HG03571 (cell line): ENCODE results near the gene ECEL1.
"Not testable (repeated sequence)": the region's sequence is repeated elsewhere in the genome, so short reads cannot be mapped to it uniquely, and the experiment has no call there.

Source experiments
- ATAC-seq: cut with Tn5 transposase; IDR thresholded peaks from one replicate; pipeline ENCODE4 v1.9.1; 2021; ENCODE audit not compliant: unreplicated experiment

The ECEL1 gene

DNA sequence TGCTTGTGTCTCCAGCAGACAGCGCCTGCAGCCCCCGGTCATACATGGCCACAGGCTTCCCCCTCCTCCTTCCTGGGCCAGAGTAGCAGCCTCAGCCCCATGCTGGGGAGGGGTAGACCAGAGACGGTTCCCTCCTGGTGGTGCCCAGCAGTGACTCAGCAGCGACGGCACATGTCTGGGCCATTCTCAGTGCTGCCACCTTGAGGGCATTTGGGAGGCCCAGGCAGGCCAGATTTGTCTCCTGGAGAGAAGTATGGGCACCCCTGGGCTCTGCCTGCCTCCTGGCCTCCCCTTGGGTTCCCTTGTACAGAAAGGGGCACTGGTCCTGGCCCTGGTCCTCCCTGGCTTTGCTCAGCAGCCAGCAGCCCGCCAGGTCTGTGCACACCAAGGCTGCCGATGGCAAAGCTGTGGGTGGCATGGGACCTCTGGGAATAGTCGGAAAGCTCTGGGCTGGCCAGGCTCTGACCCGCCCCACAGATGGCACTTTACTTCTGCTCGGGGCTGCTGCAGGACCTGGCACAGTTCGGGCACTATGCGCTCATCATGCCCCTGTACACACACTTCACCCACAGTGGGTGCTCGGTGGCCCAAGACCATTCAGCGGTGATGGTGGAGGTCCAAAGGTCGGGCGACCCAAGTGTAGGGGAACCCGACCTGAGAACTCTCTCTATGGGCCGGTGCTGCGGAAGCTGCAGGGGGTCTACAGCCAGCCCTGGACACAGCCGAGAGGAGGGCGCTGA lies 43.1 kb downstream of the ECEL1 start:
- ATAC-seq = no peak

DNA sequence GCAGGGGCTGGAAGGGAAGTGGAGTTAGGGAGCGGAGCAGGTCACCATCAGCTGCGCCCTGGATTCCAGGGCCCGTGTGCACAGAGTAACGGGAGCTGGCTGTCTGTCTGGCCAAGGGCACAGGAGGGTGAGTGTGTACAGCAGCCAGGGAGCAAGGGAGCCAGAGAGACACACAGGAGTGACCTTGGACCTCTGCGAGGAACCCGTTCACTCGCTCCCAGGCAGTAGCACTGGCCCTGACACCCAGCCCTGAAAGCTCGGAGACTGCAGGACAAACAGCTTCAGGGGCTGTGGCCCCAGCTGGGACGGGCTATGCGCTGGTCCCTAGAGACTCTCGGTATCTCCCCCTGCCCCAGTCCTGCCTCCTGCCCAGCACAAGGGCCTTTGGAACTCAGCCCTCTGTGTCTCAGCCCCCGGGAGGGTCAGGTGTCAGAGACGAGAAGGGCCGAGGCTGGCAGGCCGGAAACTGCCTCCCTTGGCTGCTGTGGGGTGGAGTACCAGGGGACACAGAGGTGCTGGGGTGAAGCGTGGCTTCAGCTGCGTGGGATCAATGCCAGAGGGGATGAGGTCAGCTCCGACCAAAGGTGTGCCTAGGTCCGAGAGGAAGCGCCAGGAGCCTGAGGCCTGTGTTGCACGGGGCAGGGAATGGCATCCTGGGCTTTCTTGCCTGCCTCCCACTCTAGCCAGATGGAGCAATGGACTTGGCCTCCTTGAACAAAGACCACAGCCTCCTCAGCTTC lies 43.8 kb downstream of the ECEL1 start:
- ATAC-seq = not testable (repeated sequence)

DNA sequence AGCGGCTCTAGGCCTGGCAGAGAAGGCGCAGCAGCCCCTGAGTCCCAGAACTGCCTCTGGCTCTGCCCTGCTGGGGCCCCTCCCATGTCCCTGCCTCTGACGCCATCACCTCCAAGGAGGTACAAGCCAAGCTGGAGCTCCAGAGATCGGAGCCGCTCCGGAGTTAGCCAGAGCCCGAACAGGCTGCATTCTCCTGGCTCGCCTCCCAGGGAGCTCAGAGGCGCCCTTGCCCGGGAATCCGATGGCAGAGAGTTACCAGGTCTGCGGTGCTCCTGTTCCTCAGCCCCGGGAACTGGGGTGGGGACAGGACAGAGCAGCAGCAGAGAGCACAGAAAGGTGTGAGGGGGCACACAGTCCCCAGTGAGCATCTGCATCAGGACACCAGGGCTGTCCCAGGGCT lies 44.6 kb downstream of the ECEL1 start:
- not testable (repeated sequence) for ATAC-seq

DNA sequence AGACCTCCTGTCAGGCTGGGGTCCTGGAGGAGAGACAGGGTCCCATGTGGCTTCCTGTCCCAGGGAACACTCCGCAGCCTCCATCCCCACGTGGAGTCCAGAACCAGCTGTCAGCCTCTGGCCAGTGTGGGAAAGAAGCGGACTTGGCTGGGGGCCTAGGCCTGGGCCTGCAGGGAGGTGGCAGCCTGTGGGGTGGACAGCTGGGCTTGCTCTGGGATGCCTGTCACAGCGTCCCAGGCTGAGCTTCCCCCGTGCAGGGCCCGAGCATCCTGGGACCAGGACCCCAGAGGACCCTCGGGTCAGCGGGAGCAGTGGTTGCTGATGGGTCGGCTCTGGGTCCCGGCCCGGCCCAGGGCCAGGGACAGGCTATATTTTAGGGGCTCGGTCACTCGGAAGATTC lies 45.2 kb downstream of the ECEL1 start:
- not testable (repeated sequence) for ATAC-seq

DNA sequence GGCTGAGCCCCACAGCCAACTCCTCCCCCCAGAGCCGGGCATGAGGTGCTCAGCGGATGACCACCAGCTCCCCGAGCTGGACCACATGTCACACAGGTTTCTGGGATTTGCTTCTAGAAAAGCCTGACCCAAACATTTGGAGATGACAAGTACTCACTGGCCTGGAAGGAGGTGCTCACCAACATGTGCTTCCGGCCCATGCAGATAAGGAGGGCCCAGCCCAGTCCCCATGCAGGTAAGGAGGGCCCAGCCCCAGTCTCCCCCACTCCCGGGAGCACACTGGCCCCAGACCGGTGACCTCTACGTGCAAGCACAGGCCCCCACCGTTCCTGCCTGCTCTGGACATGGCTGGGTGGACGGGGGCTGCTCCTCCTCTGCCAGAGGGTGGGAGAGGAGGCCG lies 45.7 kb downstream of the ECEL1 start:
- not testable (repeated sequence) for ATAC-seq

DNA sequence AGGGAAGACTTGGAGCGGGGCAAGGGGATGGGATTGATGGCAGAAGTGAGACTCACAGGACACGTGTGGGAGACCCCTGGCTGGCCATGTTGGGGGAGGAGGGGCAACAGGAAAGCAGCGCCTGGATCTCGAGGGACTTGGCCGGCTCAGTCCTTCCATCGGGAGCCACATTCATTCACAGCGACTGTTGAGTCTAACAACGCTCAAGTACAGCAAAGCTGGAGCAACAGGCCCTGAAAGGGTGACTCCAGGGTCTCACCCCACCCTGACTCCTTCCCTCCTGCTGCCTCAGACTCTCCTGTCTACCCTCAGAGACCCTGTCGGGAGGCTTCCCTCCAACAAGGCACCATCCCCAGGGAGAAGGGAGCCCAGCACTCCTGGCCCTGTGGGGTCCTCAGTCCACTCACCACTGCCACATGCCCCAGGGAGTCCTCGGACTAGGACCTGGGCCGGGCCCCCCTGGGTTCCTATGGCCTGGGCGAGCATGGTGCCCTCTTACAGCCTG lies 46.4 kb downstream of the ECEL1 start:
- ATAC-seq = no peak

DNA sequence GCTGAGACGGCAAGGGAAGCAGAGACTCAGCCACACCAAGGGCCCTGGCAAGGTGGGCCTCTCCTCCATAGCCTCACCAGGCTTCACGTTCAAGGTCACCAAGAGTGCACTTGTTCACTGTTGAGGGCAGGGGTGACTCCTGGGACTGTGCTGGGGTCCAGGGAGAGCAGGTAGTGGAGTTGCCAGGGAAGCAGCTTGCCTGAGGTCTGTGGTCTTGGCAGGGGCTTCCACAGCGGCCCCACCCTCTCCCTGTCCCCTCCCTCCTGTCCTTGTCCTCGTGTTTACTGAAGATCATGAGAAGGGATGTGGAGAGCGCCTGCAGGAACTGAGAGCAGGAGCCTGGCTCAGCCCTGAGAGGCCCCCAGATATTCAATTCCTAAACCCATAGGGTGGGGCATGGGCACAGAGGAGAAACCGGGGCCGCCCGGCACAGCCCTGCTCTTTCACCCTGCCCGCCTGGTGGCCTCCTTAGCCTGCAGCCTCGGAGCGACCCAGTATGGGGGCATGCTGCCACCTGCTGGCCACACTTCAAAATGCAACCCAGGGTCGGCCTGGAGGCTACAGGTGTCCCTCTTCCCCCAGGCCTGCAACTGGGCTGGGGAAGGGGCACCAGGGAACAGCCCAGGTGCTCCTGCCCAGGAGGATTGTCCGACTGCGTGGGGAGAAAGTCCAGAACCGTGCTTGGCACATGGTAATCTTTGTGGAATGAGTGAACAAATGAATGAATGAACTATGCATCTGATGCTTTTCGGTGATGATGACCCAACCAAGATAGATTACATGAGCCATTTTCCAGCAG lies 47.2 kb downstream of the ECEL1 start:
- peak; percentile 62 for ATAC-seq

DNA sequence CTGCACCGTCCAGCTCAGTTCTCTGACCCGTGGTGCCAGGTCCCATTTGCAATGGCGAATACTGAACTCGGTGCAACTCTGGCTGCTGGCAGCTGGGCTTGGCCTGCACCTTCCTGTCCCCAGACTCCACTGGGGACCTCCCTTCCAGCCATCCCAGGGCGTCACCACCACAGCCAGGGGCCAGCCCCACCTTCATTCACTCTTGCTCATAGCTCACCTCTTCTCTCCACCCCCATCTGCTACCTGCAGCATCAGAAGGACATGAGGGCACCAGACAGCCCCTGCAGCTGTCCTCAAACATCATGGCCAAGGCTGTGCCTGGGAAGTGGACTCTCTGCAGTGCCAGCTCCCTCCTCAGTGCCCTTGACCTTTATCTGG lies 47.9 kb downstream of the ECEL1 start:
- ATAC-seq = no peak

DNA sequence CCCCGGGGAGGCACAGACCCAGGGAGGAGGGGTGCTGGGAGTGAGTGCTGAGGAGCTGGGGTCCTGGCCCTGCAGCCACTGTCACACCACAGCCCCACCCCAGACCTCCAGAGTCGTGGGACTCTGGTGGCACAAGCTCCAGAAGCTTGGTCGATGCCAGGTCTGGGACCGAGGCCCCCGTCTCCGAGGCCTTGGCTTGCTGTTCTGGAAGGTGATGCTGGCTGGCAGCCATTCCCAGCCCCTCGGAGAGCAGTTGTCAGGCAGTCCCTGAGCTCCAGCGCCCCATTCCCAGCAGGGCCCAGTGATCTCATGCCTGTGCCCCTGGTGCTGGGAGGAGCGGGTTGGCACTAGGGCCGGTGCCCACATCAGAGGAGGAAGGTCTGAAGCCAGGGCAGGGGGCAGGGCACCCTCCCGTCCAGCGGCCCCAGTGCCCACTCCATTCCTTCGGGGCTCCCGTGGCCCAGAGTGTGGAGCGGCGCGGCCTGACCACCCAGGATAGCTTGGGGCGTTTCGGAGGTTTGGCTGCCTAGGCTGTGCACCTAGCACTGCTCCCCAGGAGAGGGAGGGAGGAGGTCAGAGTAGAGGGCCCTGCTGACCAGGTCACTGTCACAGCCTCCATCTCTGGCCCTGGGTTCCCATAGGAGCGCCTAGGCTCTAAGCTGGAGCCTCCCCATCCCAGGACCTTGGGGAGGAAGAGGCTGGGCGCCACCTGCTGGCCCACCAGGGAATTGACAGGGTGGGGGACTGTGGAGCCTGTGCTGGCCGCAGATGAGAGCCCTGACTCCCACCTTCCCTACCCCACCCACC lies 48.5 kb downstream of the ECEL1 start:
- ATAC-seq = no peak

DNA sequence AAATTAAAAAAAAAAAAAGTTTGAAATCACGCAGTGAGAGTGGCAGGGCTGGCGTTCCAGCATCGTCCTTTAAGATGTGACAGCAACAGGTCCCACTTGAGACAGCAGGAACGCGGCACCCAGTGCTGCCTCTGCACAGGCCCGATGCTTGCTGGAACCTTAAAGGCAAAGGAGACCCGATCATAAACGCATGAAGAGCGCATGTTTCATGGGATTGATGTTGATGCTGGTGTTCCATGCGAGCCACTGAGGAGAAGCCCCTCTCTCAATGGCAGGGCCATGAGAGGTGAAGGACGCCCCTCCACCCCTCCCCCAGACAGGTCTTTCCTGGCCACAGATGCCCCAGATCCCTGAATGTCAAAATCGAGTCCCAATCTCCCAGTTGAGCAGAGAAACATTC lies 49.5 kb downstream of the ECEL1 start:
- ATAC-seq = no peak

DNA sequence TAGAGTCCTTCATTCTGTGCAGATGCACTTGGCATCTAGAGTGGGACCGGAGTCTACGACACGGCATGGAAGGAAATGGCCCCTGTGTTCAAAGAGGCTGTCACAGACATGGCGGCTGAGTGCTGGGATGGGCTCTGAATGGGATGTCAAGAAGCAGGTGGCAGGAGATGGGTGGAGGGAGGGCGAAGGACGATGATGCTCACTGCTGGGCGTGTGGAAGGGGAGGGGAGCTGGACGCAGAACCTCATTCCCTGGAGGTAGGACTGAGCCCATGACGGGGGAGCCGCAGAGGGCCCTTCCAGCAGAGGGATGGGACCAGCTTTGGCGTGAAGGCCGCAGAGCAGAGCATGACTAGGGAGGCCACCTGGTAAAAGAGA lies 50.5 kb downstream of the ECEL1 start:
- no peak for ATAC-seq

DNA sequence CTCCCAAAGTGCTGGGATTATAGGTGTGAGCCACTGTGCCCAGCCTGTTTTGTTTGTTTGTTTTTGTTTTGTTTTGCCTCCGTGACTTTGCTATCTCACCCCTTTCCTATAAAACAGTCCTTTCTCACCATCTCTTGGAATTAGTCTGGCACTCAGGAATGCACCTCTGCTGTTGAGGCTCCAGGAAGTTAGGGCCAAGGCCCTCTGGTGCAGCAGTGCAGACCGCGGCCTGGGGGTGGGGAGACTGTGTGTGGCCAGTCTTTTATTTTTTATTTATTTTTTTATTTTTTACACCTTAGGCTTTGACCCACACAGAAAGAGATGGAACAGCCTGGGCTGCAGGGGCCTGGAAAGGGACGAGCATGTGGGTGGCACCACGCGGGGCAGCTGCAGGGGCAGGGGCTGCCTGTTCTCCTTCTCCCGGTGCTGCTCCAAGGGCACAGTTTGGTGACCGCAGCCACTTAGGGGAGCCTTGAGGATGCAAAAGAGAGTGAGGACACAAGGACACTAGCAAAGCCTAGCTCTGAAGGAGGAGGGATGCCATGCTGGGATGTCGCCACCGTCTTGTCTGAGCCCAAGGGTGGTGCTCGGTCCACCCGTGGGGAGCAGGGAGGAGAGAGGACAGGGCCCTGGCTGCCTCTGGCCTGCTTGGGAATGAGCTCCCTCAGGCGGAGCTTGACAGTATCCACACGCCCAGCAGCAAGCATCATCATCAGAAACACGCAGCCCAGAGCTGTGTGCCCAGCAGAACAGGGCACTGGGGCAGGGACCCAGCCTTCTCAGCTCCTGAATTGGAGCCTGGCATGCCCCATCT lies 51.0 kb downstream of the ECEL1 start:
- ATAC-seq = no peak

DNA sequence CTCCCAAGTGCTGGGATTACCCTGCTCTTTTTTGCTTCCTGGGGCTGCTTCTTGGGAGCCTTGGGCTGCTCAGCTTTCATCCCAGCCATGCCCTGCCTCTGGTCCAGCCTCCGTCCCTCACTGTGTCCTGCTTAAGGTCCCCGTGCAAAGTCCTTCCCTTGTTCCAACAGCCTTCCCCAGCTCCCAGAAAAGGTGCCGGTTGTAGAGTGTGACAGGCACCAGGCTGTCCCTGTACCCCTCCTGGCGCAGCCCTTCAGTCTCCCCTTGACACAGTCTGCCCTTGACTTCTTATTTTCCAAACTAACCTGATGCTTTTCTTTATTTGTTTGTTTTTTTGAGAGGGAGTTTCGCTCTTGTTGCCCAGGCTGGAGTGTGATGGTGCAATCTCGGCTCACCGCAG lies 51.8 kb downstream of the ECEL1 start:
- no peak for ATAC-seq

DNA sequence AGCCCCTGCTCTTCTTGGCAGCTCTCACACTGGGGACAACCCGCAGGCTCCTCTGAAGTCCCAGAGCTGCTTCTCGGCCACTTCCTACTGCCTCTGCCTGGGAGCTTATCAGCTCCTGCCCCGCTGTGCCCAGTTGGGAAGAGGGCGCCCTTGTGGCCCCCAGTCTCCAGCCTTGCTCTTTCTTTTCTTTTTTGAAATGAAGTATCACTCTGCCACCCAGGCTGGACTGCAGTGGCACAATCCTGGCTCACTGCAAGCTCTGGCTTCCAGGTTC lies 52.3 kb downstream of the ECEL1 start:
- ATAC-seq = no peak

DNA sequence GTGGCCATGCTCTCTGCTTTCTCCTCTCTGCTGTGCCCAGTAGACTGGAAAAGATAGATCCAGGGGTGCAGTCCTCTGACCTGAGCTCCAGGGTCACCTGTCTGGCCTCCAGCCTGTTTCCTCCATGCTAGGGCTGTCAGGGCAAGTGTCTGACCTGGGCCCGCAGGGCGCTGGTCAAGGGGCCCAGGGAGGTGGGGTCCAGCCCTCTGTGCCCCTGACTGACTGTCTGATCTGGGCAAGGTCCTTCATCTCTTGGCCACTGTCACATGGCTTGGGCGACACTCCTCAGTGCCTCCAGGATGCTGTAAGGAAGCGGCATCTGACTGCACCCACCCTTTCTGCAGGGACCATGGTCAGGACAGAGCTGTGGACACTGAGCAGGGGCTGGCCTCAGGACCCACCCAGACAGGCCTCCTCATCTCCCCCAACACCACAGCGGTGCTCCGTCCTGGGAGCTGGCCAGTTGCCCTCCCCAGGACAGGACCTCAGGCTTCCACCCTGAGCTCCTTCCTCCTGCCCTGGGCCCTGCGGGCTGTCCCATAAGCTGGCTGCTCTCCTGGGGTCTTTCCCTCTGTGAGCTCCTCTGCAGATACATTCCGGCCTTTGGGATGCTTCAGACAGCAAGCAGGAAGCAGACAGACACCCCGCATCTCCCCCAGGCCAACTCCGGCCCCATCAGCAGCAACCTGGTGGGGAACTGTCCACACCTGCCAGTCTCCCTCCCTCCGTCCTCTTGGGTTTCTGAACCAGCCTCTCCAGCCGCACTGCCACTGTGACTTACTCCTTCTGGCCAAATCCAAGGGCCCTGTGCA lies 52.9 kb downstream of the ECEL1 start:
- ATAC-seq = no peak

DNA sequence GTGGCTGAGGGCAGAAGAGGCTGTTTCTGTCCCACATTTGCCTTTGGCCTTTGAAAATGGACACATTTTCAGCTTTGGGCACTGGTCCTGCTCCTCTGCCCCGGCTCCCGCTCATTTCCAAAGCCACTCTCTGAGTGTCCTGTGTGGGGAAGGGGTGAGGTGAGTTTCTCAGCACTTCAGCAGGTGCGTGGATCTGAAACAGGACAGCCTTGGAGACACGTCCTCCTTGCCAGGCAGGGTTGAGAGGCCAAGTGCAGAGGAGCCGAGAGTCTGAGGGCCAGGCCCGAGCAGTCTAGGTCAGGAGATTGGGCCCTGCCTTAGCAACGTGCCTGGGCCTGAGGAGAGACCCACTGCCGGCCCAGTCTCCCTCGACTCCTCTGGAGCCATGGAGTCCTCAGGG lies 53.5 kb downstream of the ECEL1 start:
- ATAC-seq = no peak

DNA sequence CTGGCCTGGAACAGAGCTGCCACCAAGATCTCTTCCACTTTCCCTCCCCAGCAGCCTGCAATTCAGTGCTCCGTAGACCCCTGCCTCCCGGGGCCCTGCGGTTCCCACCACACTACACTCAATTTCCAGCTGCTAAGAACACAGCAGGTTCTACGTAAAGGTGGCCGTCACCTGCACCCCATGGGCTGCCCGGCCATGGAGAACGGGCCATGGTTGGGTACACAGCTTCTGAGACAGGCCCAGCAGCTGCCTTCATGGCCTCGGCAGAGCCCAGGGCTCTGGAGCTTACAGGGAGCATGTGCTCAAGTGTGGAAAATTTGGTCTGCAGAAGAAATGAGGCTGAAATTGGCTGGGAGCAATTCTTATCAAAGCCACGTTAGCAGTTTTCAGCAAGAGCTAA lies 54.0 kb downstream of the ECEL1 start:
- not testable (repeated sequence) for ATAC-seq

DNA sequence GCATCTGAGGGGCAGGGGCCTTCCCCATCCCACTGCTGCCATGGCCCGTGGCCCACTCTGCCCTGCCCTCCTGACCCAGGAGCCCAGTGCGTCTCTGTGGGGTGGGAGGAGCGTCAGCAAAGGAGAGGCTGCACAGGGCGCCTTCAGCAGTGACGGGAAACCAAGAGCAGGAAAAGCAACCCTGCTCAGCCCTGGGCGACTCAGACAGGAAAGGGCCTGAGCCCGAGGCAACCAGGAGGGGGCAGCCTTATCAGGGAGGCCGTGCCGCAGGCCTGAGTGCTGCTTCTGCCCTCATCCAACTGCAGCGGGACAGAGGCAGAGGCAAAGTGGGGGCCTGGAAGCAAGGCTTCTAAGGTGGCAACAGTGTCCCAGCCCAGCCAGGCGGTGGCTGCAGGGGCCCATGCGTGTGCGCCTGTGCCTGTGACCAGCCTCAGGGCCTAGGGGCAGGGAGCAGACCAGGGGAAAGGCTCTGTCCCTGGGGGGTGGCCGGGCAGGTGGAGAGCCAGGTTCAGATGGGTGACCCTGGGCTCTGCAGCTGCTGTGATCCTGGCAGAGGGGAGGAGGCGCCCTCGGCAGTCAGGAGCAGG lies 54.9 kb downstream of the ECEL1 start:
- no peak for ATAC-seq
